ENCODE data around the gene HTR1E.

Gene HTR1E

DNA sequence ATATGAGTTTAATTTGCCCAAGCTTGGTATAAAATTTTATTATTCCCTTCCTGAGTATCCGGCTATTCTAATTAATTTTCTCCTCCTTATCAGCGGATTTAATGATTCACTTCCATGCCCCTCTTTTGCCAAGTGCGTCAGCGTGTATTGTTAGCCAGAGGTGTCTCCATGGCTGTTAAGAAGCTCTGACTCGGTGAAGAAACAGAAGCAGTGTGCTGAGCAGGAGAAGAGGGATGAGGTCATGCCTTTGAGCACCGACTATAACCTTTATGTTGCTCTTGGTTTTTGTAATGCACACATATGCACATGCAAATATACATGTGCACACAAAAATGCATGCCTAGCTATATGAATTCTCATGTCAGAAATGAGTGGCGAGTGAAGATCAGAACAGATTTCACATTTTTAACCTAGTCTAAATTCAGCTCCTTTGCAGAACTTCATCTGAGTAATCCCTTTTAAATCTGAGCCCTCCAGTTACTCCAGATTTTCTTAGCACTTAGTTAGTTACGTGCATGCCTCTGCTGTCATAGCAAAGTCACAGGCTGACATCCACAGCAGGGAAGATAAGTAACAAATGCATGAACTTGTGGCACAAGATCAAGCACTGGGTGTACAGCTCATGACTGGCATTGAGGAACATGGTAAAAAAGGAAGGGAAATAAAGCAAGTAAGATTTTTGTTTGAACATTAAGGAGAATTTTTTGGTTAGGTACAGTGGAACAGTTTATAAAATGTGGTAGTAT lies 24.3 kb downstream of the HTR1E start:
- no peak for TF ChIP-seq CTCF (conservative IDR thresholded peaks at IDR 0.05)
- H3K27ac ChIP-seq, result no peak overlapping the region

GRCh38 chr6:86963352-86963751 lies 26.0 kb downstream of the HTR1E start:
- H3K27ac ChIP-seq, result no peak overlapping the region
- no peak for TF ChIP-seq CTCF (conservative IDR thresholded peaks at IDR 0.05)

DNA sequence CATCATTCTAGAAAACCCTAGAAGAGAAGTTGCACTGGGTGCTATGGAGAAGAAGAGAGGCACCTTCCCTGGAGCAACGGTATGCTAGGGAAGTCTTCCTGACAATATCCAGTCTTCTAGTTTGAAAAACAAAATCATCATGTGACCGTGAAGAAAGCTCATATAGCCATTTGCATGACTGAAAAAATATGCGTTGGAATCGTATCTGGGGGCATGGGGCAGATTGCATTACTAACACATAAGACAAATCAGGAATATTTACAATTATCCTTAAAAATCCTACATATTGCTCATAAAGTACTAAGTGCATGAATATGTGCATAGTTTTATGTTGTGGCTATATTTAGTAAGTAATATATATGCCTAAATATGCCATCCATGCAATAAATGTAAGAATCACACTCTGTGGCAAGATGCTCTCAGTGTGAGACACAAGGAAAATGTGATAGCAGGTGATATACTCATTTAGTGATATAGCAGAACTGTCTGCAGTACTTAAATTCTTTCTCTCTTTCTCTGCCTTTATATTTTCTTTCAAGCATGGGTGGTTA lies 26.8 kb downstream of the HTR1E start:
- TF ChIP-seq CTCF (conservative IDR thresholded peaks at IDR 0.05), result no peak

GRCh38 chr6:86966271-86966670 lies 28.9 kb downstream of the HTR1E start:
- no peak overlapping the region for H3K27ac ChIP-seq
- no peak for TF ChIP-seq CTCF (conservative IDR thresholded peaks at IDR 0.05)

More for the DNA sequence above, 26.8 kb downstream of the HTR1E start:
- H3K27ac ChIP-seq, result no peak overlapping the region

GRCh38 chr6:86969573-86969972 lies 32.2 kb downstream of the HTR1E start:
- TF ChIP-seq CTCF (conservative IDR thresholded peaks at IDR 0.05), result no peak

GRCh38 chr6:86973088-86973487 lies 35.8 kb downstream of the HTR1E start:
- no peak overlapping the region for H3K27ac ChIP-seq
- TF ChIP-seq CTCF (conservative IDR thresholded peaks at IDR 0.05), result no peak

More at GRCh38 chr6:86969573-86969972, 32.2 kb downstream of the HTR1E start:
- H3K27ac ChIP-seq, result no peak overlapping the region

DNA sequence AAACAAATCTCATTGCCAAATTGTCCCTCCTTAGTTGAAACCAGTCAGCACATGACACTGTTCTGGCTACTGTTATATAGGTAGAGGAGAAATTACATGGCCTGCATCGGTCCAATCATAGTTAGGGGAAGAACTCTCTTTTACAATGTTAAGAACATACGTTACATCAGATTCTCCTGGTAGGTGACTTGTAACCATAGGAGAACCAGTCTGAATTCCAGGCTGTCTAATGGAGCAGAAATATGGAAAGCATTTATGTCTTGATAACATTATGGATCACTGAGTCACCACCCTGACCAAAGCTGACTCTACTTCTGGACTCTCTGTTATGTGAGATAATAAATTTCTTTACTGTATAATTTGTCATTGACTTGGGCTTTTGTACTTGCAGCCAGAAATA lies 40.9 kb downstream of the HTR1E start:
- TF ChIP-seq CTCF (conservative IDR thresholded peaks at IDR 0.05), result no peak
- H3K27ac ChIP-seq, result no peak overlapping the region
